ENCODE data around the gene ZDHHC22.

ZDHHC22 gene

DNA sequence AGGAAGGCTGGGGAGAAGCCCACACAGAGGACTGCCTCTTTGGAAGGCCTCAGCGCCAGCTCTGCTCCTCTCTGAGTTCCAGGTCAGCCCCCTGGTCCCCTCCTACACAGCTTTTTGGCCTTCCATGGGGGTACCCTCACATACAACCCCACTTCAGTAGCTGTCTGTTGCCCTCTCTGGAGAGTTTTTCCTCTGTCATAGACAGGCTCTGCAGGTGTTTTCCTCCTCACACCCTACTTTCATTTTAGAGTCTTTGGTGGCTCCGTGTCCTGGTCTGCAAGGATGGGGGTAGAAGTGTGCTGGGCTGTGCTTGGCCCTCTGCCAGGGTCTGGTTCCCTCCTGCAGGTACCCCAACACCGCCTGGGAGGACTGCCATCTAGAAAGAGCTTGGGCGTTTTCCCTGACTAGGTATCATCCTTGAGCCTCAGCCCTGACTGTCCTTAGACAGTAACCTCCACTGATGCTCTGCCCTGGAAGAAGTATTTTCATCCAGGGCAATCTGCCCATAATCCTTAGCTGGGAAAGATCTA is 15.1 kb downstream of the ZDHHC22 start:
- DNase-seq (ENCODE audit: low read depth in 2 of 2), result no peak

DNA sequence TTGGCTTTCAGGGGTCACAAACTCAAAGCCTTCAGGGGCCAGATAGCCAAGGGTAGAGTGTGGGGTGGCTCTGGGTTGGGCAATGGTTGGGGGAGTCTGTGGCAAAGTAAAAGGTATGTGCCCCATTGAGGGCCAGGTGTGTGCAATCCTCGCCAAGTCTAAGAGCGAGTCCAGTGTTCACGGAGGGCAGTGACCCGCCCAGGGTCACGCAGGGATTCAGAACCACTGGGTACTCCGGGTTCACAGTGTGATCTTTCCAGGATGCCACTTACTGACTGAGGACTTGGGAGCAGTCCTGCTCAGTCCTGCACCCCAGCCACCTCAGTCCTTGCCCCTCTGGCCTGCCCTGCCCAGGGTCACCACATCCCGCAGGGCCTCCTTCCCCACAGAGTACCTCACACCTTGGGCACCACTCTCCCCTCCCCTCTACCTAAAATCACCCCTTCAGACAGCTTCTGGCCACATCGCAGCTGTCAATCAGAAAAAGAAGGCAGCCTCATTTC is 15.7 kb downstream of the ZDHHC22 start:
- DNase-seq (ENCODE audit: low read depth in 2 of 2), result no peak

DNA sequence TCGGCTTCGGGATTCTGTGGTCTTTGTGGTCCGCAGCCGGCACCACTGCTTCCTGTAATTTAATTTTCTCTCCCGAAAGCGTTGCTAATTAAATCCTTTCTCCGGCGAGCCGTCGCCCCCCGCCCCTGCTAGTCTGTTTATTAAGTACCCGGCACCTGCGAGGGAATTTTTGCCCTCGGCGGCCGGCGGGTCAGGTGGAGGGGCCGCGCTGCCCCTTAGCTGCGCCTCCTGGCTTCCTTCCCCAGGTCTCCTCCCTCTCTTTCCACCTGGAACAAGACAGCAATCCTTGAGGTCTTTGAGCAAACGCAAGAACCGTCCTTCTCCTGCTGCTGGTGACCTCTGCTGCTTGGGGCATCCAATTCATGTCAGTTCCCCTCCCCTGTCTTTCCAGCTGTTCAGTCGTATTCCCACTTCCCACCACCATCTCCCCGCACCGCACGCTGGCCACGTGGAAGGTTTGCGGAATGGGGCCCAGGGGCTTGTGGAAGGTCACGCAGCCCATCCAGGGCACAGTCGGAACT is 16.2 kb downstream of the ZDHHC22 start:
- DNase-seq (ENCODE audit: low read depth in 2 of 2), result no peak

DNA sequence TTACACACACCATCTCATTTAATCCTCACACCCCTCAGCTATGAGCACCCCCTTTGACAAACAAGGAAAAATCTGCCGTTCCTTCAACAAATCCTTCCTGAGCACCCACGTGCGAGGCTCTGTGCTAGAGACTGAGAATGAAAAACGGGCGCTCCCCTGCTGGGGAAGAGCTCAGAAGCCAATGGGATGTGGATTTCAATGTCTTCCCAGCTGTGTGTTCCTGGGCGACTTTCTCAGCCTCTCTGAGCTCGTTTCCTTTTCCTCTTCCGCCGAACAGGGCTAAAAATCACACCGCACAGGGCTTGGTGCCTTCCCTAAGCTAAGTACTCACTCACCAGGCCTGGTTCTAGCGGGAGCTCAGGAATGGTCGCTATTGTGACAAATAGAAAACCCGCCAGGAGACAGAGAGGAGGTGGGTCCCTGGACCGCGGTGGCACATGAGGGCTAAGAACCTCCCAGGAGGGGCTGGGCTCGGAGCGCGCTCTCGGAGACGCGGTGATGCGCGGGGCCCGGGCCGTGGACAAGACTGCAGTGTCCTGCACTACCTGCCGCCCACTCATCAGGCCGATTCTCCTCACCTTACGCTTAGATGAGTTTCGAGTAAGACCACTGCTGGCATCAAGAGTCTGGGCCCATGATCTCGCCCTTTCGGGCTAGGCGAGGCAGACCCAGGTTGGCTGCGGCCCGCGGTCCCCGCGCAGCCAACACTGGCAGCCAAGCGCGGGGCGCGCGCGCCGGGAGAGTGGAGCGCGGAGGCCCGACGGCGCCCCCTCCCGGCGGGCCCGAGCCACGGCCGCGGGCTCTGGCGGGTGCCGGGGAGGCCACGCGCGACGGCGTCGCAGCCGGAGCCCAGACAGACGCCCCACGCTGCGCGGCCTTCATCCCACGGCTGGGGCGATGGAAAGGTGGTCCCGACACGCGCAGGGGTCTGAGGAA is 17.0 kb downstream of the ZDHHC22 start:
- peak in 1 of 2 donors; percentile 57 for DNase-seq (ENCODE audit: low read depth in 2 of 2)

DNA sequence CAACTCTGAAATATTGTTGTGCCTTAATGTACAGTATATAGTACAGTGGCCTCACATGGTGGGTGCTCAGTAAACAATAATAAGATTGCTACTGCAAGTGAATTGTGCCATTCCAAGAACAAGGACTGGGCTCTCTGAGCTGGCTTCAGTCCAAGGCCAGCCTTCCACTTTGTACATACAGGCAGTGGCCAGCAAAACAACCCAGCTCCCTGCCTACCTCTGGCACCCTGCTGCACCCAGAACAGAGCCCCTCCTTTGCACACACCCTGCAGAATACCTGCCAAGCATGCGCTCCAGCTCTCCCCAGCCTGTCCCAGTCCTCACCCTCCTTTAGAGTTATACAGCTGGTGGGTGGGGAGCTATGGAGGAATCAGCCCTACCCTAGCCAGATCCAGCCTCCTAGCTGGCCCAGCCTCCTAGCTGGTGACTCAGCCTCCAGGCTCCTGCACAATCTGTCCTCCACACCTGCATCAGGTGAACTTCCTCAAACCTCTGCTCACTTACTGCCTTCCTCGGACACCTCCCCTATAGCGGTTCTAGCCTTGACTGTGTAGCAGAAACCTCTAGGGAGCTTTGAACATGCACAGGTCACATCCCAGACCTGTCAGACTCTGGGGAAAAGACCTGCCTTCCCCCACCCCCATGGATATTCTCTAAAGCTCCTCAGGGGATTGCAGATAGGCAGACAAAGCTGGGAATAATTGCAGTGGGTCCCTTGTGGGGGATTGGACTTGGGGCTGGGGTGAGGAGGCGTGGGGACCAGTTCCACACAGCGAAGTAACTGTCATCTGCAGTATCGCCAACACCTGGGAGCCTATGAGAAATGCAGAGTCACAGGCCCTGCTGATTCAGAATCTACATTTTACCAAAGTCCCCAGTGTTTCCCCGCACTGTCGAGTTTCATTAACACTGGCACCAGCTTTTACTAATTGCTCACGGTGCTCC is 17.9 kb downstream of the ZDHHC22 start:
- no peak for DNase-seq (ENCODE audit: low read depth in 2 of 2)

DNA sequence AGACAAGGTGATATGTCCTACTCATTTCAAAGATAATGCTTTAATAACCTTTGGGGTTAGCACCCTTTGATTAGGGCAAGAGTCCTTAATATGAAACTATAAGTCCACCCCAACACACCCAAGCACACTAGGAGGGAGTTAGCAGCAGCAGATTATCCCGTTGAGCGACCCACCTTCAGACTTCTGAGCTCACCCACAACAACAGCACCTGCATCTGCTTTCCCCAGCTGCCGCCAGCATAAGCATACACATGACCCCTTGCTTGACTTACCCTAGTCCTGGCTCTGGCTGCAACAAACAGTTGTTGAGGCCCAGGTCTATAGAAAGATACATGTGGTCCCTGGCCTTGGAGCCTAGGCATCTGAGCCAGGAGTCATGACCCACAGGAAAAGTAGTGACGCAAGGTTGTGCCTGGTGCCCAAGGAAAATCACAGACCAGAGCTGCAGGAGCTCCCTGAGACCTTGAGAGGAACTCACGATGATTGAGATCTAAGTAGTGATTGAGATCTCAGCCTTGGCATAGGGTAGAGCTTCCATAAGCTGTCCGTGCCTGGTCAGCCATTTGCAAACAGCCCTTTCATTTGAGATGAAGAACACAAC is 19.0 kb downstream of the ZDHHC22 start:
- DNase-seq (ENCODE audit: low read depth in 2 of 2), result no peak

DNA sequence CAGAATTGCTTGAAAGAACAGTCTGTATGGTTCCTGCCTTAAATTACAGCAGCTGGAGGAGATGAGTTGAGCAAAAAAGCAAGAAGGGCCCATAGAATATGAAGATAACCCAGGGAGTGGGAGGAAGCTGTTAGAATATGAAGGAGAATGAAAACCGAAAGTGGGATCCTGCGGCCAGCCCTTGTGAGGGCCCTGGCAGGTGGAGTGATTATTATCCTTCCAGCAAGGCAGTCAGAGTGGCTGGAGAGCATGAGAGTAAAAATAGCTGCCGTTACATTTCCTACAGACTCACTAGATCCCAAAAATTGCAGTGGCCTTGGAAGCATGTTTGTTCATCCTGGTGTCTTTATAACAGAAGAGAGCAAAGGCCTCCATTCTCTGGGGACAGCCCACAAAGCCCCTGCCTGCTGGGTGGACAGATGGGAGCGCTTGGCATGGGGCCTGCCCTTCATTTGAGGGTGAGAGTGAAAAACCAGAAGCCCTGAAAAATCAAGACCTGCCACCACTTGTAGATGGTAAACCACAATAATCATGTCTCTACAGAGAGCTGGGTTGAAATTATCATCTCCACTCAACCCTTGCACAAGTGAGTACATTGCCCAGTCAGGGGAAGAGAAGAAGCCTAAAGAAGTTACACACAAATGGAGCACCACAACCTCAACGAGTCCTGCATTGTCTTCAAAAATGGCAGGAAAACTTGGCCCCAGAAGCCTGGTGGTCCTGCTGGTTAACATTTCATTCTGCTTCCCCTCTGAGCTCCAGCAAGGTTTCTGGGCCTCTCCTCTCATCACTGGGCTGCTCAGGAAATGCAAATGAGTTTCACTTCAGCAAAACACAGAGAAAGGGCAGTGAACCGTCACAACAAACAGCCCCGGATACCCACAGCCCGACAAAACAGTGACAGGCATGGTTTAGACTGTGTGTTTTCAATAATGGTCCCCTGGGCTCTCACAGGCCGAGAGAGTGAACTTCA is 20.5 kb downstream of the ZDHHC22 start:
- no peak for DNase-seq (ENCODE audit: low read depth in 2 of 2)

DNA sequence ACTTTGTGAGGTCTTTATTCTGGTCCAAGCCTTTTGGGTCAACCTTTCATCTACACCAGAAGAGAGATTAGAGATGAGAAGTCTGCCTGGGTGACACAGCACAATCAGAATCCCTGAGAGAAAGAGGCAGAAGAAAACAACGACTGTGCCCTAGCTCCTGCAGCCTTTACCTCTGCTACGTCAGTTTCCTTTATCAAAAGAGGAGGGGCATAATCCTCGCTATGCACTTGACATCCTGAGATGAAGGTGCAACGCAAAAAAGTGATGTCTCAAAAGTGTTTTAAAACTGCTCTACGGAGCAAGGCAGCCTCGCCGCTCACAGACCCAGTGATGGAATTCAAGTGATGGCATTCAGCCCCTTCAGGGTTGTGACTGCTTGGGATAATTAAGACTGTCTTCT is 21.7 kb downstream of the ZDHHC22 start:
- DNase-seq (ENCODE audit: low read depth in 2 of 2), result no peak

DNA sequence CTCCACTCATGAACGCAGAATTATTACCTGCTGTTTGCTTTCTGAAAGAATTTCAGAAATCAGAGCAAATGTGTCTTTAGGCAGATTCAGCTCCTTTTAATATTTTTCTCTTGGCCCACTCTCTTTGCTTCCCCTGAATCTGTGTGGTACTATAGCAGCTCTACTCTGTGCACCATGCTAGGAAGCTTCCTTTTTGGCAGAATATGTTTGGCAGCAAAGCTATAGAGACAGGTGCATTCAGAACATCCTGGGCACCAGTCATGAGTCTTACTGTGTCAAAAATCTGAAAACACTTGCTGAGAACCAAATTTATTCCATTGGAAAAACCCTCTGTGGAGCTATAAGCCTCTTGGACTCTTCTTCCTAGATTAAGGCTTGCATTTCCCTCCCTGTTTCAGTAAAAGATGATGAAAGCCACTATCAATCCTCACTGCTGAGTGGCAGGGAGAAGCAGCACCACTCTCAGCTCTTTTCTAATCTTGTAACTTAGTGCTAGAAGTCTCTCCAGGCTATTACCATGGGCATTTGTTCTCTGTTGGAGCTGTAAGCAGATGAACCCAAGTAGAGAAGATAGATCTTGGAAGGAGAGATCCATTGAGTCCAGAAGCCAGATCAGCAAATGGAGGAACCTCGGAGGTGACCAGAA is 25.3 kb downstream of the ZDHHC22 start:
- no peak for DNase-seq (ENCODE audit: low read depth in 2 of 2)

DNA sequence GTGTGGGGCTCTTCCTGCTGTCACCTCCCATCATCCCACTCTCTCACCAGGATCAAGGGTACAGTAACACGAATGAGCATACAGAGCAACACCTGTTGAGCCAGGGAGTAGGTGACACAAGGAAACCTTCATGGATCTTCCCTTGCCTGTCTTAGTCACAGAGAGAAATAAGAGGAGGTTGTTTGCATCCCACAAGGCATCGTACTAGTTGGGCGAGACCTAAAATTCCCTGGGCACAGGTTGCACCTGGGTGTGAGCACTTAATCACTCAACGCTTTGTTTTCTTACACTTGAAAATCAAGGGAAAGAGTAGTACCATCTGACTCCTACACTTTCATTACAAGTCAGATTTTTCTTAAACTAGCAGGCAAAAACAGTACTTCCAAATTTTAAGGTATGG is 27.0 kb downstream of the ZDHHC22 start:
- DNase-seq (ENCODE audit: low read depth in 2 of 2), result no peak

DNA sequence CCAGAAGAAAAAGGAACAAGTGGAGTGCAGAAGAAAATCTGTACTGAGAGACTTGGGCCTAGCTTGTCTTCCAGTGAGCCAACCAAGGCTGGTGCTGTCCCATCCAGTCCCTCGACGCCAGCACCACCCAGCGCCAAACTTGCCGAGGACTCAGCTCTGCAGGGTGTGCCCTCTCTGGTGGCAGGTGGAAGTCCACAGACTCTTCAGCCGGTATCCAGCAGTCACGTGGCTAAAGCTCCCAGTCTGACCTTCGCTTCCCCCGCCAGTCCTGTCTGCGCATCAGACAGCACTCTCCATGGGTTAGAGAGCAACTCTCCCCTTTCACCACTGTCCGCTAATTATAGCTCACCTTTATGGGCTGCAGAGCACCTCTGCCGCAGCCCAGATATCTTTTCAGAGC is 27.9 kb downstream of the ZDHHC22 start:
- DNase-seq (ENCODE audit: low read depth in 2 of 2), result no peak

DNA sequence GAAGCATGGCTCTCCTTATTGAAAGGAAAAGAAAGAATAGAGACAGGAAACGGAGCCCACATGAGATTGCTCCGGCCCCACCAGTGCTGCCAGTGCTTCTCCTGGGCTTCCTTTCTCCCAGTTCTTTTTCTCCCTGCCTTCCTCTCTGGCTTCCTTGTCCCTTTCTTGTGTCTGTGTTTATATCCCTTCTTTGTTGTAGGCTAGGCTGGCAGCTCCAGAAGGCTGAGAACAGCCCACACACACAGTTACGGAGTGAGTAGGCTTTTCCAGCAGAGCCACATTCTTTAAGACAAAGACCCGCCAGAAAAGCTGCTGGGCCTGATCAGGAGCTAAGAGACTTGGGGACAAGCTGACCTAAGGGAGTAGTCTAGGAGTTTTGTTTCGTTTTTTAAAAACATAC is 30.6 kb downstream of the ZDHHC22 start:
- no peak for DNase-seq (ENCODE audit: low read depth in 2 of 2)

DNA sequence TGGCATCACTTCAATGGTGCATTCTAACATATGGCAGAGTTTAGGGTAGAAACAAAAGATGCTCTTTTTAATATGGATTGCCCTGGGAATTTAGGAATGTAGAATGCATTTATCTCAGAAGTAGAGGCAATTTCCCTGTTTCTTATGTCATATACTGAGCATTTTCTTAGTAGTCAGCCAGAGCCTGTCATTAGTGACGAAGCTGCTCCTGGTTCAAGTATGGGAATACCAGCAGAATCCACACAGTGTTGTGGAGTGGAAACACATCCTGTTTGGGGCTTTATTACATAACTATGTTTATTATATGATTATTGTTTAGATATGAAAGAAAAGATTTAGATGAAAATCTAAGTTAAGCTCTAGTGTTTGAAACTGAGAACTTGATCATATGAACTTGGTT is 31.3 kb downstream of the ZDHHC22 start:
- DNase-seq (ENCODE audit: low read depth in 2 of 2), result no peak

DNA sequence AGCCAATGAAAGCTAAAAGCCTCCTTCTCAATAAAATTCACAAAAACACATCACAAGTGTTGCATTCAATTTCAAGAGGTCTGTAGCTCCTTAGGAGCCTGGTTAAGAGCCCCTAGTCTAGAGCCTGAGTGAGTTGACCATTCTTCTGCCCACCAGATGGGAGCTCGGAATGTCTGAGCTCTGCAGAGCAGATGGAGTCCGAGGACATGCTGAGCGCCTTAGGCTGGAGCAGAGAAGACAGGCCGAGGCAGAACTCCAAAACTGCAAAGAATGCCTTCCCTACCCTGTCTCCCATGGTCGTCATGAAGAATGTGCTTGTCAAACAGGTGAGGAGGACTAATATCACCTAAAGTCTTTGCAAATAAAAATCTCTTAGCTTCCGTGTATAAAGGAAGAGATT is 31.9 kb downstream of the ZDHHC22 start:
- no peak for DNase-seq (ENCODE audit: low read depth in 2 of 2)

DNA sequence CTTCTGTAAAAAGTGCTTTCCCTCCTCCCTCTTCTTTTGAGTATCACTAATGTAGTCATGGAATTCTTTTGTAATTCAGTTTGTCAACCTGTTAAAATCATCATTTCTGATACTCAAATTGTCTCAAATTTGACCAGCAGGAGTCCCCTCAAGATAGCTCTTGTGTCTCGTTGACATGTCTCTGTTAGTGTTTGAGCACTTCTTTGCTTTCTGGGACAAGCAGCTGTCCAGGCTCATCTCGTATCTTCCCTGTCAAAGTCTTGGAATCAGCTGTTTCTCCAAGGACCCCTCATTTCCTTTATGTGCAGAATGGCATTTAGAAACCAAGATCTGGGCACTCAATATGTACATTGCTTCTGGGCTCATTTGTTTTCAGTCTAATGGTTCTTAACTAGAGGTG is 32.8 kb downstream of the ZDHHC22 start:
- DNase-seq (ENCODE audit: low read depth in 2 of 2), result no peak

DNA sequence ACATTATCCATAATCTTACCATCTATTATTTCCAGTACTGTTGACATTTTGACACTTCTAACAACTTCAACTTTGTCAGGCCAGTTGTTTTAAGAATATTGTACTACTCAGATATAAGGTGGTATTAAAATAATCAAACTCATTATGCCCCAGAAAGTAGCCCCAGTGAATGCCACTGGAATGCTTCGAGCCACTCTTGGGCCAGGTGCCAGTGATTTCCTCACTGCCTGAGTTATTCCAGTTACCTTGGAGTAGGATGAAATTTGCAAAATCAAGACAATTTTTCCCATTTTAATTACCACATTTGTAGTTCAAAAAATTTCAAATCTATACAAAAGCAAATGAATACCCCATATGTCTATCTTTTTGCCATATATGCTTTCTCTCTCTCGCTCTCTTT is 34.4 kb downstream of the ZDHHC22 start:
- DNase-seq (ENCODE audit: low read depth in 2 of 2), result no peak

DNA sequence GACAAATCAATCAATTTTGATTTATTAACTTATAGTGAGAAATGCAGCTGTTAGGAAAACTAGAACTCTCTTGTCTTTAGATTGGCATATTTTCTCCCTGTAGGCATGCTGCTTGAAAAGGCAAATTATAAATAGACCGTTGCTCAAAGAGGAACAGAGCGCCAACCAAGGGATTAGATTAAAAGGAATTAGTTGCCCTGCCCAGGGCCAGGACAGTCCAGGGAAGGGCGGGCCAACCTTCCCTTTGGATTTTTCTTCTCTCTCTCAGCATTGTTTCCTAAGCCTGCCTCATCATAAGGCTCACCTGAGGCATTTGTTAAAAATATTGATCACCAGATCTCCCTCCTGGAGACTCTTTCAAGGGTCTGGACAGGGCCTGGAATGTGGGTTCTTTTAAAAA is 34.9 kb downstream of the ZDHHC22 start:
- DNase-seq (ENCODE audit: low read depth in 2 of 2), result no peak

DNA sequence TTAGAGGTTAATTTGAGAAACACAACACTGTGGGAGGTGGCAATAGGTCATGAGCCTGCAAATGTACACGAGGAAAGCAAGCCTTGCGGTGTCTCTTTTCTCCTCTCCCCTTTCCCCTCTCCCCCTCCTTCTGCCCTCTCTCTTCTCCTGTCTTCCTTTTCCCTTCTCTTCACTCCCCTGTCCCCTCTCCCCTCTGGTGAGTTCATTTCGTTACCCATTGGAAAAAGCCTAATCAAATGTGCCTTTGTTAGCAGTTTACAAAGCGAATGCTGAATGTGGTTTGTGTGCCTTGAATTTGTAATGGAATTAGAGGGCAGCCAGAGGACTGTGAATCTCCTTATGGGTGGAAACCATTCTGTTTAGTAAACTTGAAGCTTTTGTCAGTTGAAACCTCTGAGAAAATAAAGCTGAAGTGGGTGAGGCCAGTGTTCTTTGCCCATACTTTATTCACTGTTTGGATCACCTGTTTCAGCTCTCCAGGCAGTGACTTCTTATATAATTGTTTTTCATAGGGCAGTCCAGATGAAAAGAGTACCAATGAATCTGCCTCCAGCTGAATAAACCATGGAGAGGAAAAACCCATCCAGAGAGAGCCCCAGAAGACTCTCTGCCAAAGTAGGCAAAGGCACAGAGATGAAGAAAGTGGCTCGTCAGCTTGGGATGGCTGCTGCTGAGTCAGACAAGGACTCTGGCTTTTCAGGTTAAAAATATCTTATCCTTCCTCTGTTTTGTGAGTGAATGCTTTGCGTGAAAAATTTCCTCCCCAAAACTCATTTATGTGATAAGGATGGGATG is 36.2 kb downstream of the ZDHHC22 start:
- DNase-seq (ENCODE audit: low read depth in 2 of 2), result no peak

DNA sequence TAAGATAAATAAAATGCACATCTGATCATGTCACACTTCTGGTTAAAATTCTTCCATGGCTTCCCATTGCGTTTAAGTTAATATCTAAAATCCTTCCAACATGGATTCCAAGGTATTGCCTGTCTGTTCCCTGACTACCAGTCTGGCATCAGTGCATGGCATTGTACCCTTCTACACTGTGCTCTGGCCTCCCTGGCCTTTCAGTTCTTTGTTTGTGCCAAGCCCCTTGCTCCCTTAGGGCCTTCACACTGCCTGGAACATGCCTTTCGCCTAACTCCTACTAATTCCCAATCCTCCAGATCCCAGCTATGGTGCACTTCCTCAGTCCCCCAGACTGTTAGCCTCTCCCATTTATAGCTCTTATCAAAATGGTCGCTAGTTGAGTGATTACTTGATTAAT is 37.2 kb downstream of the ZDHHC22 start:
- DNase-seq (ENCODE audit: low read depth in 2 of 2), result no peak

All from stimulated activated CD4-positive, alpha-beta T cell treated with anti-CD3 and anti-CD28 coated beads, Interleukin-15, amount 100 ng/mL, for 48 hours (primary cell).